Ishikawa (cell line): ENCODE data around the gene AMMECR1.

ENCODE experiments used
- CEBPB ChIP-seq: IDR thresholded peaks from 2 replicates; pipeline ENCODE4 v1.6.1; 2012
- CREB1 ChIP-seq: IDR thresholded peaks from 2 replicates; pipeline ENCODE4 v1.6.1; 2012; ENCODE audit warnings: low read depth
- EGR1 ChIP-seq: IDR thresholded peaks from 2 replicates; pipeline ENCODE4 v1.6.1; 2012
- EP300 ChIP-seq: IDR thresholded peaks from 2 replicates; pipeline ENCODE4 v1.6.1; 2012; ENCODE audit warnings: borderline replicate concordance
- FOXM1 ChIP-seq: IDR thresholded peaks from 2 replicates; pipeline ENCODE4 v1.6.1; 2012; ENCODE audit warnings: low read depth, borderline replicate concordance
- MAX ChIP-seq: IDR thresholded peaks from 2 replicates; pipeline ENCODE4 v1.6.1; 2012
- NFIC ChIP-seq: IDR thresholded peaks from 2 replicates; pipeline ENCODE4 v1.6.1; 2012
- RAD21 ChIP-seq: IDR thresholded peaks from 2 replicates; pipeline ENCODE4 v1.6.1; 2012; ENCODE audit warnings: low read depth
- TAF1 ChIP-seq: IDR thresholded peaks from 2 replicates; pipeline ENCODE4 v1.6.1; 2012; ENCODE audit warnings: low read depth, mild to moderate bottlenecking
- TCF12 ChIP-seq: IDR thresholded peaks from 2 replicates; pipeline ENCODE4 v1.6.1; 2012; ENCODE audit warnings: low read depth
- TEAD4 ChIP-seq: IDR thresholded peaks from 2 replicates; pipeline ENCODE4 v1.6.1; 2012
- YY1 ChIP-seq: IDR thresholded peaks from 2 replicates; pipeline ENCODE4 v1.6.1; 2012; ENCODE audit warnings: low read depth
- ZBTB7A ChIP-seq: IDR thresholded peaks from 2 replicates; pipeline ENCODE4 v1.6.1; 2012; ENCODE audit warnings: low read depth
- TF ChIP-seq, protein P1 (sequence below): IDR thresholded peaks from 2 replicates; pipeline ENCODE4 v1.6.1; 2012; ENCODE audit warnings: low read depth, mild to moderate bottlenecking
- TF ChIP-seq, protein P2 (sequence below): IDR thresholded peaks from 2 replicates; pipeline ENCODE4 v1.6.1; 2012

The AMMECR1 gene

GRCh38 chrX:110268395-110268794 lies 49.5 kb downstream of the AMMECR1 start:
- TF ChIP-seq EGR1 = no peak
- TF ChIP-seq CREB1 = no peak
- TF ChIP-seq TCF12 = no peak
- no peak for TF ChIP-seq MAX
- no peak for TF ChIP-seq NFIC
- no peak for TF ChIP-seq FOXM1
- no peak for TF ChIP-seq CEBPB
- TF ChIP-seq EP300 = no peak
- TF ChIP-seq TAF1 = no peak
- no peak for TF ChIP-seq YY1

DNA sequence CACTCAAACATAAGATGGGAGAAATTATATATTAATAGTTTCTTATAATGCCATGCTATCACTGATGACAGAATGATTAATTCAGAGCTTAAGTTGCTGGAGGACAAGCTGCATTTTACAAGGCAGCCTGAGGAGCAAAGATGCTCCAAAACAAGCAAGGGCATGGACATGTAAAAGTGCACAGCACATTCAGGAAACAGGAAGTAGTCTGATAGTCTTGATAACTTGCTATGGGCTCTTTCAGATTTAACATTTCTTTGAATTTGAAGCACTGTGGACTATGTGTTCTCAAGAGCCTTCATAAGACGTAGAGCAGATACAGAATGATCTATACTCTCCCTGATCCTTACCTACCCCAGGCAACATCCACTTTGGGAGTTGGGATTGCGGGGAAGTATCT lies 50.0 kb downstream of the AMMECR1 start:
- TF ChIP-seq MAX = no peak
- no peak for TF ChIP-seq TAF1
- TF ChIP-seq, protein P1, sequence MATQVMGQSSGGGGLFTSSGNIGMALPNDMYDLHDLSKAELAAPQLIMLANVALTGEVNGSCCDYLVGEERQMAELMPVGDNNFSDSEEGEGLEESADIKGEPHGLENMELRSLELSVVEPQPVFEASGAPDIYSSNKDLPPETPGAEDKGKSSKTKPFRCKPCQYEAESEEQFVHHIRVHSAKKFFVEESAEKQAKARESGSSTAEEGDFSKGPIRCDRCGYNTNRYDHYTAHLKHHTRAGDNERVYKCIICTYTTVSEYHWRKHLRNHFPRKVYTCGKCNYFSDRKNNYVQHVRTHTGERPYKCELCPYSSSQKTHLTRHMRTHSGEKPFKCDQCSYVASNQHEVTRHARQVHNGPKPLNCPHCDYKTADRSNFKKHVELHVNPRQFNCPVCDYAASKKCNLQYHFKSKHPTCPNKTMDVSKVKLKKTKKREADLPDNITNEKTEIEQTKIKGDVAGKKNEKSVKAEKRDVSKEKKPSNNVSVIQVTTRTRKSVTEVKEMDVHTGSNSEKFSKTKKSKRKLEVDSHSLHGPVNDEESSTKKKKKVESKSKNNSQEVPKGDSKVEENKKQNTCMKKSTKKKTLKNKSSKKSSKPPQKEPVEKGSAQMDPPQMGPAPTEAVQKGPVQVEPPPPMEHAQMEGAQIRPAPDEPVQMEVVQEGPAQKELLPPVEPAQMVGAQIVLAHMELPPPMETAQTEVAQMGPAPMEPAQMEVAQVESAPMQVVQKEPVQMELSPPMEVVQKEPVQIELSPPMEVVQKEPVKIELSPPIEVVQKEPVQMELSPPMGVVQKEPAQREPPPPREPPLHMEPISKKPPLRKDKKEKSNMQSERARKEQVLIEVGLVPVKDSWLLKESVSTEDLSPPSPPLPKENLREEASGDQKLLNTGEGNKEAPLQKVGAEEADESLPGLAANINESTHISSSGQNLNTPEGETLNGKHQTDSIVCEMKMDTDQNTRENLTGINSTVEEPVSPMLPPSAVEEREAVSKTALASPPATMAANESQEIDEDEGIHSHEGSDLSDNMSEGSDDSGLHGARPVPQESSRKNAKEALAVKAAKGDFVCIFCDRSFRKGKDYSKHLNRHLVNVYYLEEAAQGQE = no peak
- no peak for TF ChIP-seq TEAD4
- TF ChIP-seq FOXM1 = no peak
- TF ChIP-seq NFIC = no peak
- no peak for TF ChIP-seq YY1
- no peak for TF ChIP-seq RAD21
- TF ChIP-seq, protein P2, sequence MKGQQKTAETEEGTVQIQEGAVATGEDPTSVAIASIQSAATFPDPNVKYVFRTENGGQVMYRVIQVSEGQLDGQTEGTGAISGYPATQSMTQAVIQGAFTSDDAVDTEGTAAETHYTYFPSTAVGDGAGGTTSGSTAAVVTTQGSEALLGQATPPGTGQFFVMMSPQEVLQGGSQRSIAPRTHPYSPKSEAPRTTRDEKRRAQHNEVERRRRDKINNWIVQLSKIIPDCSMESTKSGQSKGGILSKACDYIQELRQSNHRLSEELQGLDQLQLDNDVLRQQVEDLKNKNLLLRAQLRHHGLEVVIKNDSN = no peak
- TF ChIP-seq EGR1 = no peak
- TF ChIP-seq CREB1 = no peak
- no peak for TF ChIP-seq ZBTB7A
- TF ChIP-seq CEBPB = no peak
- no peak for TF ChIP-seq TCF12
- TF ChIP-seq EP300 = no peak

- TF ChIP-seq, protein P2 = no peak
- TF ChIP-seq TEAD4 (no peak), FOXM1 (no peak), YY1 (no peak), RAD21 (no peak), EGR1 (no peak), MAX (no peak), EP300 (no peak), CREB1 (no peak), CEBPB (no peak), TAF1 (no peak), ZBTB7A (no peak), NFIC (no peak), TCF12 (no peak)
- TF ChIP-seq, protein P1 = no peak
Observed at GRCh38 chrX:110265661-110266060, 52.2 kb downstream of the AMMECR1 start.

GRCh38 chrX:110259117-110259516 lies 58.8 kb downstream of the AMMECR1 start:
- TF ChIP-seq EGR1 (no peak), TCF12 (no peak), FOXM1 (no peak), RAD21 (no peak), CEBPB (no peak), TAF1 (no peak), ZBTB7A (no peak), EP300 (no peak), MAX (no peak), NFIC (no peak), YY1 (no peak), TEAD4 (no peak), CREB1 (no peak)
- TF ChIP-seq, protein P1 = no peak
- TF ChIP-seq, protein P2 = no peak
